Measurements from ENCODE around the gene HIPK2. TPM values are rescaled to one million over a fixed set of nuclear protein-coding genes. Genes with fewer than 3 reads are reported as not detected.

The HIPK2 gene
- total RNA-seq, 2 experiments from 2014 or later = 6.2 to 7.9 TPM

- CTCF ChIA-PET (ENCODE audit: unreplicated experiment) = no interaction called here
Measured at GRCh38 chr7:139594911-139595476, 182.8 kb downstream of the HIPK2 start.

GRCh38 chr7:139594090-139594489, 183.7 kb downstream of the HIPK2 start:
- Histone ChIP-seq H3K4me1 (ENCODE audit: insufficient read depth, low read length, poor library complexity, severe bottlenecking) (no peaks in the 10 kb centered on the region), H3K79me2 (ENCODE audit: insufficient read depth, low read depth, low read length) (no peaks in the 10 kb centered on the region), H3K9me2 (ENCODE audit: insufficient read depth, low read length) (no peaks in the 10 kb centered on the region), H4K20me1 (ENCODE audit: insufficient read depth, low read length) (no peaks in the 10 kb centered on the region), H3K27ac (ENCODE audit: low read depth, low read length, poor library complexity, severe bottlenecking) (no peak overlapping the region), H2AFZ (ENCODE audit: low read length) (no peak overlapping the region), H3K4me3 (ENCODE audit: low read depth, low read length, poor library complexity, severe bottlenecking) (no peak overlapping the region), H3K9me3 (ENCODE audit: low read length) (no peaks in the 10 kb centered on the region), H3K36me3 (ENCODE audit: insufficient read depth, low read length) (no peaks in the 10 kb centered on the region), H3K4me2 (ENCODE audit: low read length) (no peak overlapping the region)
- TF ChIP-seq EZH2phosphoT487 (IDR thresholded peaks at IDR 0.05; ENCODE audit: borderline replicate concordance, low read depth, low read length) = no peak
- TF ChIP-seq, protein P1, sequence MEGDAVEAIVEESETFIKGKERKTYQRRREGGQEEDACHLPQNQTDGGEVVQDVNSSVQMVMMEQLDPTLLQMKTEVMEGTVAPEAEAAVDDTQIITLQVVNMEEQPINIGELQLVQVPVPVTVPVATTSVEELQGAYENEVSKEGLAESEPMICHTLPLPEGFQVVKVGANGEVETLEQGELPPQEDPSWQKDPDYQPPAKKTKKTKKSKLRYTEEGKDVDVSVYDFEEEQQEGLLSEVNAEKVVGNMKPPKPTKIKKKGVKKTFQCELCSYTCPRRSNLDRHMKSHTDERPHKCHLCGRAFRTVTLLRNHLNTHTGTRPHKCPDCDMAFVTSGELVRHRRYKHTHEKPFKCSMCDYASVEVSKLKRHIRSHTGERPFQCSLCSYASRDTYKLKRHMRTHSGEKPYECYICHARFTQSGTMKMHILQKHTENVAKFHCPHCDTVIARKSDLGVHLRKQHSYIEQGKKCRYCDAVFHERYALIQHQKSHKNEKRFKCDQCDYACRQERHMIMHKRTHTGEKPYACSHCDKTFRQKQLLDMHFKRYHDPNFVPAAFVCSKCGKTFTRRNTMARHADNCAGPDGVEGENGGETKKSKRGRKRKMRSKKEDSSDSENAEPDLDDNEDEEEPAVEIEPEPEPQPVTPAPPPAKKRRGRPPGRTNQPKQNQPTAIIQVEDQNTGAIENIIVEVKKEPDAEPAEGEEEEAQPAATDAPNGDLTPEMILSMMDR (conservative IDR thresholded peaks at IDR 0.05; ENCODE audit: low read length) = no peak
- CTCF ChIA-PET (ENCODE audit: unreplicated experiment) = no interaction called here
- DNase-seq (ENCODE audit: low spot score) = no peak
- POLR2A ChIA-PET = interaction anchor here (1.2 kb wide), 1 partner anchor 441 kb away, joined by 3 read pairs; no protein-coding TSS in a partner anchor
- BruUV-seq (replicated peaks) = no TSS peak
- intact Hi-C loops (cut with micrococcal nuclease; ENCODE audit: unreplicated experiment) = no loop called here

More at GRCh38 chr7:139594911-139595476, 182.8 kb downstream of the HIPK2 start:
- POLR2A ChIA-PET = no interaction called here
- H3K27ac ChIP-seq (ENCODE audit: low read depth, low read length, poor library complexity, severe bottlenecking) = no peak overlapping the region
- H3K36me3 ChIP-seq (ENCODE audit: insufficient read depth, low read length) = no peaks in the 10 kb centered on the region
- no peaks in the 10 kb centered on the region for H3K4me1 ChIP-seq (ENCODE audit: insufficient read depth, low read length, poor library complexity, severe bottlenecking)
- H3K4me2 ChIP-seq (ENCODE audit: low read length) = no peak overlapping the region
- no peak overlapping the region for H2AFZ ChIP-seq (ENCODE audit: low read length)
- TF ChIP-seq, protein P1 (conservative IDR thresholded peaks at IDR 0.05; ENCODE audit: low read length) = no peak
- H3K9me3 ChIP-seq (ENCODE audit: low read length) = no peaks in the 10 kb centered on the region
- no peak overlapping the region for H3K4me3 ChIP-seq (ENCODE audit: low read depth, low read length, poor library complexity, severe bottlenecking)
- intact Hi-C loops (cut with micrococcal nuclease; ENCODE audit: unreplicated experiment) = no loop called here
- no peaks in the 10 kb centered on the region for H4K20me1 ChIP-seq (ENCODE audit: insufficient read depth, low read length)
- H3K9me2 ChIP-seq (ENCODE audit: insufficient read depth, low read length) = no peaks in the 10 kb centered on the region
- BruUV-seq (replicated peaks) = no TSS peak
- no peaks in the 10 kb centered on the region for H3K79me2 ChIP-seq (ENCODE audit: insufficient read depth, low read depth, low read length)
- no peak for DNase-seq (ENCODE audit: low spot score)

- POLR2A ChIA-PET = interaction anchor here (1.2 kb wide), 1 partner anchor 442 kb away, joined by 3 read pairs; no protein-coding TSS in a partner anchor
- no peak overlapping the region for H3K4me3 ChIP-seq (ENCODE audit: low read depth, low read length, poor library complexity, severe bottlenecking)
- no peaks in the 10 kb centered on the region for H3K4me1 ChIP-seq (ENCODE audit: insufficient read depth, low read length, poor library complexity, severe bottlenecking)
- H3K36me3 ChIP-seq (ENCODE audit: insufficient read depth, low read length) = no peaks in the 10 kb centered on the region
- H3K9me3 ChIP-seq (ENCODE audit: low read length) = no peaks in the 10 kb centered on the region
- no peaks in the 10 kb centered on the region for H3K9me2 ChIP-seq (ENCODE audit: insufficient read depth, low read length)
- H3K4me2 ChIP-seq (ENCODE audit: low read length) = no peak overlapping the region
- H3K79me2 ChIP-seq (ENCODE audit: insufficient read depth, low read depth, low read length) = no peaks in the 10 kb centered on the region
- H4K20me1 ChIP-seq (ENCODE audit: insufficient read depth, low read length) = no peaks in the 10 kb centered on the region
- no peak overlapping the region for H2AFZ ChIP-seq (ENCODE audit: low read length)
- TF ChIP-seq, protein P1 (conservative IDR thresholded peaks at IDR 0.05; ENCODE audit: low read length) = no peak
- no peak for TF ChIP-seq EZH2phosphoT487 (IDR thresholded peaks at IDR 0.05; ENCODE audit: borderline replicate concordance, low read depth, low read length)
- H3K27ac ChIP-seq (ENCODE audit: low read depth, low read length, poor library complexity, severe bottlenecking) = no peak overlapping the region
- CTCF ChIA-PET (ENCODE audit: unreplicated experiment) = no interaction called here
- no TSS peak for BruUV-seq (replicated peaks)
- intact Hi-C loops (cut with micrococcal nuclease; ENCODE audit: unreplicated experiment) = no loop called here
- no peak for DNase-seq (ENCODE audit: low spot score)
Measured at GRCh38 chr7:139592801-139593461, 184.9 kb downstream of the HIPK2 start.
